ENCODE measurements around the gene MIOX.

Gene MIOX

DNA sequence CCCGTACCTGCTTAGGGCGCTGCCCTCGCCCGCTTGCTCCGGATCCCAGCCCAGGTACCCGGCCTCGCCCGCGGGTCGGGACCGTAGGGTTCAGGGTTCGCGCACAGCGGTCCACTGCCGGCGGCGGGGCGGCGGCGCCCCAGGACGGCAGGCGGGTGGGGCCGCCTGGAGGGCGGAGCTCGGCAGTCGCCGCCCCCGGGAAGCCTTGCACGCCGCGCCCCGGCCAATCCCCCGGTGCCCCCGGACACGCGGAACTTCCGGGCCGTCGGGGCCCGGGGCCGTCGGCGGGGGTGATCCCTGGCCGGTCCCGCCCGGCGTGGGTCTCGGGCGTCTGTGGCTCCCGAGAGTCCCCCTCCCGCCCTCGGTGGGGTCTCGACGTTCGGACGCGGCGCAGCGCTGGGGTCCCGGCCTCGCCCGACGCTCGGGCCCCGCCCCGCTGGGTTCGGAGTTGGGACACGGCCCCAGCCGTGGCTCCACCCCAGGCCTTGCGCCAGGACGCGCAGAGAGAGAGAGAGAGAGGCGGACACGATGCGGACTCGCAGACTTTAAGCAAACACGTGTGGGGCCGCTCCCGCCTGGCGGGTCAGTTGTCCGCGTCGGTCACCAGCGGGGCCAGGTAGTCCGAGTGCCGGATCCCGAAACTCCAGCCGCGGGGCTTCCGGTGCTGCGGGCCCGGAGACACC is 43.4 kb downstream of the MIOX start, which contains the start of gene TYMP:
Gene TYMP, minus strand, starts transcription at position 116 of the 683 bp plus-strand sequence. CDS start 303 bp downstream, outside the sequence.
- TF ChIP-seq CREB1 (IDR thresholded peaks at IDR 0.05; ENCODE audit: low read depth) (no peak), YY1 (IDR thresholded peaks at IDR 0.05; ENCODE audit: low read depth) (peak; percentile 57; the same call in 1 of the 2 replicates), TEAD4 (IDR thresholded peaks at IDR 0.05) (peak; percentile 21; the same call in 1 of the 2 replicates), NFIC (IDR thresholded peaks at IDR 0.05) (peak; percentile 25; the same call in 1 of the 2 replicates), FOXM1 (IDR thresholded peaks at IDR 0.05; ENCODE audit: borderline replicate concordance, low read depth) (no peak), TAF1 (IDR thresholded peaks at IDR 0.05; ENCODE audit: low read depth) (0 out of 2 replicates have a peak, but pooled peaks have one; percentile 35), TCF12 (IDR thresholded peaks at IDR 0.05; ENCODE audit: low read depth) (peak; percentile 38; the same call in 1 of the 2 replicates), CEBPB (IDR thresholded peaks at IDR 0.05) (no peak), RAD21 (IDR thresholded peaks at IDR 0.05; ENCODE audit: low read depth) (no peak)
- TF ChIP-seq, protein P1, sequence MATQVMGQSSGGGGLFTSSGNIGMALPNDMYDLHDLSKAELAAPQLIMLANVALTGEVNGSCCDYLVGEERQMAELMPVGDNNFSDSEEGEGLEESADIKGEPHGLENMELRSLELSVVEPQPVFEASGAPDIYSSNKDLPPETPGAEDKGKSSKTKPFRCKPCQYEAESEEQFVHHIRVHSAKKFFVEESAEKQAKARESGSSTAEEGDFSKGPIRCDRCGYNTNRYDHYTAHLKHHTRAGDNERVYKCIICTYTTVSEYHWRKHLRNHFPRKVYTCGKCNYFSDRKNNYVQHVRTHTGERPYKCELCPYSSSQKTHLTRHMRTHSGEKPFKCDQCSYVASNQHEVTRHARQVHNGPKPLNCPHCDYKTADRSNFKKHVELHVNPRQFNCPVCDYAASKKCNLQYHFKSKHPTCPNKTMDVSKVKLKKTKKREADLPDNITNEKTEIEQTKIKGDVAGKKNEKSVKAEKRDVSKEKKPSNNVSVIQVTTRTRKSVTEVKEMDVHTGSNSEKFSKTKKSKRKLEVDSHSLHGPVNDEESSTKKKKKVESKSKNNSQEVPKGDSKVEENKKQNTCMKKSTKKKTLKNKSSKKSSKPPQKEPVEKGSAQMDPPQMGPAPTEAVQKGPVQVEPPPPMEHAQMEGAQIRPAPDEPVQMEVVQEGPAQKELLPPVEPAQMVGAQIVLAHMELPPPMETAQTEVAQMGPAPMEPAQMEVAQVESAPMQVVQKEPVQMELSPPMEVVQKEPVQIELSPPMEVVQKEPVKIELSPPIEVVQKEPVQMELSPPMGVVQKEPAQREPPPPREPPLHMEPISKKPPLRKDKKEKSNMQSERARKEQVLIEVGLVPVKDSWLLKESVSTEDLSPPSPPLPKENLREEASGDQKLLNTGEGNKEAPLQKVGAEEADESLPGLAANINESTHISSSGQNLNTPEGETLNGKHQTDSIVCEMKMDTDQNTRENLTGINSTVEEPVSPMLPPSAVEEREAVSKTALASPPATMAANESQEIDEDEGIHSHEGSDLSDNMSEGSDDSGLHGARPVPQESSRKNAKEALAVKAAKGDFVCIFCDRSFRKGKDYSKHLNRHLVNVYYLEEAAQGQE (IDR thresholded peaks at IDR 0.05; ENCODE audit: low read depth) = no peak
- TF ChIP-seq, protein P2, sequence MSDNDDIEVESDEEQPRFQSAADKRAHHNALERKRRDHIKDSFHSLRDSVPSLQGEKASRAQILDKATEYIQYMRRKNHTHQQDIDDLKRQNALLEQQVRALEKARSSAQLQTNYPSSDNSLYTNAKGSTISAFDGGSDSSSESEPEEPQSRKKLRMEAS (IDR thresholded peaks at IDR 0.05) = peak; percentile 96
- TF ChIP-seq, protein P3, sequence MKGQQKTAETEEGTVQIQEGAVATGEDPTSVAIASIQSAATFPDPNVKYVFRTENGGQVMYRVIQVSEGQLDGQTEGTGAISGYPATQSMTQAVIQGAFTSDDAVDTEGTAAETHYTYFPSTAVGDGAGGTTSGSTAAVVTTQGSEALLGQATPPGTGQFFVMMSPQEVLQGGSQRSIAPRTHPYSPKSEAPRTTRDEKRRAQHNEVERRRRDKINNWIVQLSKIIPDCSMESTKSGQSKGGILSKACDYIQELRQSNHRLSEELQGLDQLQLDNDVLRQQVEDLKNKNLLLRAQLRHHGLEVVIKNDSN (IDR thresholded peaks at IDR 0.05) = peak; percentile 25; the same call in 1 of the 2 replicates

DNA sequence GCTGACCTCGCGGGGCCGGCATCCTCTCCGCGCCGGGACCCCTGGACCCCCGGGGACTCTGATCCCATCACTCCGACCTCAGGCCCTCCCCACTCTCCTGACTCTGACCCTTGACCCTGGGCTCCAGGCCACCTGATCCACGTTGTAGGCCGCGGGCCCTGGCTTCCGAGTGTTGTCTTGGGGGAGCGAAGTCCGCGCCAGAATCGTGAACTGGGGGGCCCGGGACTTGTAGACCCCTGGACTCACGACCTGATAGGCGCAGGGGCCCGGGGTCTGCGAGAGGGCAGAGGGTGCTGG is 43.9 kb downstream of the MIOX start:
- no peak for TF ChIP-seq EP300 (IDR thresholded peaks at IDR 0.05; ENCODE audit: borderline replicate concordance)
- TF ChIP-seq ZBTB7A (IDR thresholded peaks at IDR 0.05; ENCODE audit: low read depth) = peak; percentile 88
- TF ChIP-seq YY1 (IDR thresholded peaks at IDR 0.05; ENCODE audit: low read depth) = no peak

DNA sequence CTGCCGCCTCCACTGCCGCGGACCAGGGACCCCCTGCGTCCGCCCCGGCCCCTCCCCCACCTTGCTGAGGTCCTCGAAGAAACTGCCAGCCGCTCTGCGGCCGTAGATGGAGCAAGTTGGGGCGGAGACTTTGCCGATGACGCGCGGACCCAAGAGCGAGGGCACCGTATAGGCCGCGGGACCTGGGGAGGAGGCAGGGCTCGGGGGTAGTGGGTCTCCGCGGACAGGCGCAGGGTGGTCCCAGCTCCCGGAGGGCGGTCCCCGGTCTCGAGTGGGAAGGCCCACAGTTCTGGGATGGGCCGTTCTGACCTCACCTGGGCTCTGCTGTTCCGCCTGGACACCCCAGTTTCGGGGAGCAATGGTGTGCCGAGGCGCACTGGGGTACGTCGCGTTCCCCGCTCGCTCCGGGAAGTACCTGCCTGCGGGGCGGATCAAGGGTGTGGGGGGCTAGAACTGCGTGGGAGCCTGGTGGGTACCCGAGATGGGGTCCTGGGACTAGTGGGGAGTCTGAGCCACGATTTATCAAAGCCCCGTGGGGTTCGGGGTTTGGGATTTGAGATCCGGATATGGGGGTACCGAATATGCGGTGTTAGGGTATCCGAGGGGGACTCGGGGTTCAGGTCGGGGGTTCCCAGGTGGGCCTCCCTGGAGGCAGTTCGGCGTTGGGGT is 44.4 kb downstream of the MIOX start:
- TF ChIP-seq TCF12 (IDR thresholded peaks at IDR 0.05; ENCODE audit: low read depth) = no peak
- no peak for TF ChIP-seq EP300 (IDR thresholded peaks at IDR 0.05; ENCODE audit: borderline replicate concordance)
- 0 out of 2 replicates have a peak, but pooled peaks have one; percentile 14 for TF ChIP-seq ZBTB7A (IDR thresholded peaks at IDR 0.05; ENCODE audit: low read depth)

DNA sequence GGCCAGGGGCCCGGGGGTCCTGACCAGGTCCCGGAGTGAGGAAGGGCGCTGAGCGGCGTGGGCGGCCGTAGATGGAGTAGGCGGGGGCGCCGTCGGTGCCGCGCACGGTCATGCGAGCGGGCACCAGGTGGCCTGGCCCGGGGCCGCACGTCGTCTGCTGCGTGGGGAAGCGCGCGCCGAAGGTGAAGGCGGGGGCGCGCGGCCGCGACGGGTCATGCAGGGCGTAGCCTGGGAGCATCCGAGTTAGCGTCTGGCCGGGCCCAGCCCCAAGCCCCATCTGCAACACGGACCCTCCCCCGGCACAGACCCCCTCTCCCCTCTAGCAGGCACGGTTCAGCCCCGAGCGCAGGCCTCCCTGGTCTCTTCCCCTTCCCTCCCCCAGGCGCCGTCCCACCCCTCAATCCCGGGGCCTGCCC is 44.9 kb downstream of the MIOX start:
- no peak for TF ChIP-seq CEBPB (IDR thresholded peaks at IDR 0.05)
- TF ChIP-seq TAF1 (IDR thresholded peaks at IDR 0.05; ENCODE audit: low read depth) = no peak
- TF ChIP-seq, protein P2 (IDR thresholded peaks at IDR 0.05) = 0 out of 2 replicates have a peak, but pooled peaks have one; percentile 12
- TF ChIP-seq CREB1 (IDR thresholded peaks at IDR 0.05; ENCODE audit: low read depth) = no peak
- TF ChIP-seq, protein P3 (IDR thresholded peaks at IDR 0.05) = no peak
- TF ChIP-seq ZBTB7A (IDR thresholded peaks at IDR 0.05; ENCODE audit: low read depth) = peak; percentile 27; the same call in 1 of the 2 replicates
- TF ChIP-seq YY1 (IDR thresholded peaks at IDR 0.05; ENCODE audit: low read depth) = no peak
- TF ChIP-seq, protein P1 (IDR thresholded peaks at IDR 0.05; ENCODE audit: low read depth) = no peak
- TF ChIP-seq FOXM1 (IDR thresholded peaks at IDR 0.05; ENCODE audit: borderline replicate concordance, low read depth) = no peak
- no peak for TF ChIP-seq EP300 (IDR thresholded peaks at IDR 0.05; ENCODE audit: borderline replicate concordance)
- TF ChIP-seq EGR1 (IDR thresholded peaks at IDR 0.05) = peak; percentile 50; the same call in 1 of the 2 replicates
- TF ChIP-seq NFIC (IDR thresholded peaks at IDR 0.05) = no peak
- no peak for TF ChIP-seq TEAD4 (IDR thresholded peaks at IDR 0.05)

DNA sequence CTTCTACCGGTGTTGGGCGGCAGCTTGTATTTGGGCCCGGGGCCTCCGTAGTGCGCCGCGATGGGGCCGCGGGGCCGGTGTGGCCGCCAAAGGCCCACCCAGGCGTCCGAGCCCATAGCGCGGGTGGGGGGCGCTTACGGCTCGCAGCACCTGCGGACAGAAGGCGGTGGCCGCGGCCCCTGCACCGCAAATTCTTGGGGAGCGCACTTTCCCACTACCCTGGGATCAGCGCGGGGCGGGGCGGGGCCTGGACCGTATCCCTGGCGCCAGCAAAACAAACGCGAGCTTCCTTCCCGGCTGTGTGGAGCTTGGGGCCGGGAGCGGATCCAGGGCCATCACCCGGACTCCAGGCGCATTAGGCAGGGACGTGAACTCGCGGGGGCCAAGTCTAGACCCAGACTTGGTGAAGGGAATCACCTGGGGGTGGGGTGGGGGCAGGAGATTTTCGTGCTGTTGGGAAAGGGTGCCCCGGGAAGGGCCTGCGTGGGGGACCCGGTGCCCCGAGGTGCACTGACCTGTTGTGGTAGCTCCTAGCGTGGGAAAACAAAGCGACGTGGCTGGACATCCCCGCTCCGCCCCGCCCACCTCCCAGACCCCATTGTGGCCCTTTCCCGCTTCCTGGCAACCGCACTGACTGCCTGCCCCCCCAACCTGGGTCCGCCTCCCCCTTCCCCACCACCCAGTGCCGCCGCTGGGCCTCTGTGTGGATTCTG is 45.5 kb downstream of the MIOX start:
- TF ChIP-seq, protein P1 (IDR thresholded peaks at IDR 0.05; ENCODE audit: low read depth) = no peak
- TF ChIP-seq ZBTB7A (IDR thresholded peaks at IDR 0.05; ENCODE audit: low read depth) (peak; percentile 37; the same call in 1 of the 2 replicates), TCF12 (IDR thresholded peaks at IDR 0.05; ENCODE audit: low read depth) (no peak), NFIC (IDR thresholded peaks at IDR 0.05) (no peak), FOXM1 (IDR thresholded peaks at IDR 0.05; ENCODE audit: borderline replicate concordance, low read depth) (no peak), TAF1 (IDR thresholded peaks at IDR 0.05; ENCODE audit: low read depth) (no peak)
- TF ChIP-seq, protein P2 (IDR thresholded peaks at IDR 0.05) = no peak
- TF ChIP-seq, protein P3 (IDR thresholded peaks at IDR 0.05) = no peak

Measured in Ishikawa (cell line).